Choroid plexus epithelial cell (primary cell): ENCODE measurements around the gene ARHGAP22.

ENCODE experiments used
- DNase-seq: peaks from one replicate; pipeline ENCODE4 v3.0.0-alpha.2; 2010; ENCODE audit warnings: low read depth
- H3K4me3 ChIP-seq: 2 replicates; pipeline ENCODE4 v1.5.1; 2011; ENCODE audit warnings: low read depth, mild to moderate bottlenecking, control low read depth, low read length, moderate library complexity
- TF ChIP-seq, protein P1 (sequence below): conservative IDR thresholded peaks from 2 replicates; pipeline ENCODE4 v1.5.1; 2011; ENCODE audit warnings: low read depth, mild to moderate bottlenecking, control low read depth, inconsistent platforms, low read length, moderate library complexity

The ARHGAP22 gene

DNA sequence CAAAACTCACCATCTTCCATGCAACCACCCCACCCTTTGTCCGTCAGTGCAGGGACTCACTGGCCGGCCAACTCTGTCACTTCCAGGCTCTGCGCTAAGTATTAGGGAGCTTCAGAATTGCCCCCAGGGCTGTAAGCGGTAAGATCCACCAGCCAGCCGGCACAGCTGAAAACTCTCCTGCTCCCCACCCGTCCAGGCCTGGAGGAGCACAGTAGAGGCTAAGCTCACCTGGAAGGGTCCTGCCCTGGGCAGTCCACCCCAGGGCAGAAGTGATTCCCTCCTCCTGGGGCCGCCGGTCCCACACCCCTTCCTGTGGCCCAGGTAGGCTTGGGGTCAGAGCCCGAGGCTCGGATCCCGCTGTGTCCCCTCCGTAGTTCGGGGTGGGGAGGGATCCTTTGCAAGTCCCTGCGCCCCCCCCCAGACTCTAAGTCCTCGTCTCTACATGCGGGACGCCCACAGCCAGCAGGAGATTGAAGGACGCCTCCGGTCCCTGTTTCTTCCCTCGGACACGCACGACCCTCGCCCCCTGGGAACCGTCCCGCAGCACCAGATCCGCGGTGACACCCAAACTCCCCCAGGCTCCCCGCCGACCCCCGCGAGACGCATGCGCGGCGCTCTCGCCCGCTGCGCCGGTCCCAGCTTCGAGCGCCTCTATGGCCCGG is 138.9 kb downstream of the ARHGAP22 start:
- H3K4me3 ChIP-seq, result peak overlapping the region; percentile 51
- DNase-seq, result no peak
- TF ChIP-seq, protein P1, sequence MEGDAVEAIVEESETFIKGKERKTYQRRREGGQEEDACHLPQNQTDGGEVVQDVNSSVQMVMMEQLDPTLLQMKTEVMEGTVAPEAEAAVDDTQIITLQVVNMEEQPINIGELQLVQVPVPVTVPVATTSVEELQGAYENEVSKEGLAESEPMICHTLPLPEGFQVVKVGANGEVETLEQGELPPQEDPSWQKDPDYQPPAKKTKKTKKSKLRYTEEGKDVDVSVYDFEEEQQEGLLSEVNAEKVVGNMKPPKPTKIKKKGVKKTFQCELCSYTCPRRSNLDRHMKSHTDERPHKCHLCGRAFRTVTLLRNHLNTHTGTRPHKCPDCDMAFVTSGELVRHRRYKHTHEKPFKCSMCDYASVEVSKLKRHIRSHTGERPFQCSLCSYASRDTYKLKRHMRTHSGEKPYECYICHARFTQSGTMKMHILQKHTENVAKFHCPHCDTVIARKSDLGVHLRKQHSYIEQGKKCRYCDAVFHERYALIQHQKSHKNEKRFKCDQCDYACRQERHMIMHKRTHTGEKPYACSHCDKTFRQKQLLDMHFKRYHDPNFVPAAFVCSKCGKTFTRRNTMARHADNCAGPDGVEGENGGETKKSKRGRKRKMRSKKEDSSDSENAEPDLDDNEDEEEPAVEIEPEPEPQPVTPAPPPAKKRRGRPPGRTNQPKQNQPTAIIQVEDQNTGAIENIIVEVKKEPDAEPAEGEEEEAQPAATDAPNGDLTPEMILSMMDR, result no peak

GRCh38 chr10:48464871-48465736 is 139.8 kb downstream of the ARHGAP22 start:
- no peak overlapping the region for H3K4me3 ChIP-seq
- no peak for DNase-seq
- TF ChIP-seq, protein P1, result no peak

- TF ChIP-seq, protein P1, result no peak
- DNase-seq, result no peak
Observed at GRCh38 chr10:48464121-48464870, 140.6 kb downstream of the ARHGAP22 start.

GRCh38 chr10:48463318-48464003 is 141.4 kb downstream of the ARHGAP22 start:
- peak; percentile 19 for DNase-seq
- TF ChIP-seq, protein P1, result no peak
- H3K4me3 ChIP-seq, result no peak overlapping the region

More at GRCh38 chr10:48464121-48464870, 140.6 kb downstream of the ARHGAP22 start:
- H3K4me3 ChIP-seq, result no peak overlapping the region

DNA sequence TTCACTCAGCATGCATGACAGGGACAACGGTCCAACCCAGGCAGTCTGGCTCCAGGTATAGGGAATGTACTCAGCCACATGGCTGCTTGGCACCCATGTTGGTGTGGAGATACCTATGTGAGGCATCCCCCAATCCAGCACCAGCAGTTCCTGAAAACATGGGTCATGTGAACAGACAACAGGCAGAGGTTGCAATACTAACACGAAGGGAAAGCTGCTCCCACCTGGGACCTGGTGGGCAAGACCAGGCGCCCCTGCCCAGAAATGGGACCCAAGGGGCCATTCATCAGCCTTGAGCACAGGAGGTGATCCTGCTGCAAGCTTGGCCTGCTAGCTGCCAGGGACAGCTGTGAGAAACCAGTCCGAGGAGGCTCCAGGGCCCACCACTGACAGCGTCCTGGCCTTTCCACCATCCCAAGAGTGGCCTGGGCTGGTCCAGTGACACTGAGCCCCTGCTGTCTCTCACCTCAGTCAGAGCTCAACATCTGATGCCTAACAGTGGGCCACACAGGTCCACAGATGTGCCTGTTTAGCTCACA is 142.3 kb downstream of the ARHGAP22 start:
- H3K4me3 ChIP-seq, result no peak overlapping the region
- TF ChIP-seq, protein P1, result no peak
- no peak for DNase-seq
